Measurements from ENCODE around the gene HECTD1.
"Not testable (repeated sequence)": the region's sequence is repeated elsewhere in the genome, so short reads cannot be mapped to it uniquely, and the experiment has no call there.

GRCh38 chr14:31242161-31242940 is 34.8 kb upstream of the HECTD1 start:
- TF ChIP-seq EZH2phosphoT487, CTCF (IDR thresholded peaks at IDR 0.05; ENCODE audit: low read length): not testable (repeated sequence)

Measured in MM.1S (cell line).